ENCODE results near the gene FBRSL1. TPM values are rescaled to one million over a fixed set of nuclear protein-coding genes. Genes with fewer than 3 reads are reported as not detected.

Gene FBRSL1
- total RNA-seq, 1 experiment from 2014 or later, result 124 TPM

GRCh38 chr12:132512197-132513069, 22.5 kb downstream of the FBRSL1 start:
- Histone ChIP-seq H2AFZ (ENCODE audit: low read depth, low read length, poor library complexity, severe bottlenecking) (no peak overlapping the region), H3K9me2 (ENCODE audit: insufficient read depth) (no peaks in the 10 kb centered on the region), H3K4me2 (ENCODE audit: low read length) (no peak overlapping the region), H3K9ac (ENCODE audit: low read length) (no peak overlapping the region), H3K27me3 (ENCODE audit: insufficient read depth, low read length) (no peaks in the 10 kb centered on the region), H3K27ac (ENCODE audit: low read depth, low read length) (no peak overlapping the region), H3K79me2 (ENCODE audit: insufficient read depth, low read length) (peaks cover 3% of the 10 kb centered on the region; the same call in 1 of the 2 replicates), H3K4me3 (replicated peaks in 1 of 2; ENCODE audit: low read depth in 1 of 2, low read length in 2 of 2) (no peak overlapping the region), H3K4me1 (ENCODE audit: control insufficient read depth in 1 of 2, insufficient read depth in 2 of 2, low read length in 2 of 2) (no peaks in the 10 kb centered on the region; a peak in 1 of 4 replicates), H3K36me3 (ENCODE audit: control insufficient read depth in 1 of 2, insufficient read depth in 2 of 2, low read length in 2 of 2) (no peaks in the 10 kb centered on the region; a peak in 1 of 4 replicates), H3K9me3 (ENCODE audit: control insufficient read depth in 1 of 2, insufficient read depth in 1 of 2, low read depth in 1 of 2, low read length in 2 of 2) (no peaks in the 10 kb centered on the region), H4K20me1 (ENCODE audit: insufficient read depth) (no peaks in the 10 kb centered on the region)
- BruUV-seq (replicated peaks), result no TSS peak
- TF ChIP-seq POLR2A (IDR thresholded peaks at IDR 0.05; ENCODE audit: borderline replicate concordance, extremely low read depth, insufficient read depth, insufficient read length) (no peak), RAD21 (IDR thresholded peaks at IDR 0.05; ENCODE audit: low read depth) (no peak), YY1 (IDR thresholded peaks at IDR 0.05; ENCODE audit: extremely low read depth, insufficient replicate concordance, low read depth, low read length) (no peak), REST (IDR thresholded peaks at IDR 0.05; ENCODE audit: low read depth) (no peak), ZFX (IDR thresholded peaks at IDR 0.05) (no peak), EZH2phosphoT487 (IDR thresholded peaks at IDR 0.05; ENCODE audit: borderline replicate concordance) (no peak)
- ChIA-PET POLR2A (no interaction called here), CTCF (no interaction called here), RAD21 (ENCODE audit: low non-redundant PET in 1 of 2, low total read pairs in 2 of 2, uncharacterized antibody in 2 of 2, unreplicated experiment in 2 of 2) (no interaction called here)
- intact Hi-C loops (cut with micrococcal nuclease), result no loop called here
- ATAC-seq (no peak), DNase-seq (ENCODE audit: low read depth, low spot score) (no peak)
